Upper lobe of left lung (tissue), 4 donors: Measurements from ENCODE around the gene USP32.

Source experiments
- CTCF ChIP-seq, 6 experiments: fragments of 450-650 bp in 4 of 6; fragments of 200-600 bp in 2 of 6; sonication (generic) in 2 of 6; IDR thresholded peaks; one replicate each; pipeline ENCODE4 v1.5.1; 2016 to 2019; ENCODE audit warnings: antibody characterized with exemption in 6 of 6
- POLR2A ChIP-seq, 4 donors: fragments of 450-650 bp; IDR thresholded peaks; one replicate each; pipeline ENCODE4 v1.5.1; 2016 to 2017; ENCODE audit warnings: antibody characterized with exemption in 4 of 4, mild to moderate bottlenecking in 2 of 4

GRCh38 chr17:60280673-60281072 lies 111.3 kb downstream of the USP32 start:
- TF ChIP-seq CTCF (IDR thresholded peaks at IDR 0.05), result no peak
- TF ChIP-seq POLR2A (IDR thresholded peaks at IDR 0.05), result no peak
